HepG2 (cell line): ENCODE data around the gene ZNF79. TPM values are rescaled to one million over a fixed set of nuclear protein-coding genes. Genes with fewer than 3 reads are reported as not detected.

Experiments
- CCAR2 ChIP-seq: fragments of 200-400 bp; formaldehyde crosslinking; optimal IDR thresholded peaks from 2 replicates; pipeline ENCODE3; 2018; ENCODE audit warnings: low read depth, mild to moderate bottlenecking, low read length, moderate library complexity
- DDIT3 ChIP-seq: sonication (generic); formaldehyde crosslinking; IDR thresholded peaks from 2 replicates; pipeline ENCODE4 v1.4.0; 2020; ENCODE audit warnings: mild to moderate bottlenecking, missing genetic modification reagents
- HMG20B ChIP-seq: conservative IDR thresholded peaks from 2 replicates; pipeline ENCODE4 v1.6.1; 2016; ENCODE audit warnings: missing genetic modification reagents, missing compliant biosample characterization
- IRF1 ChIP-seq: sonication (generic); formaldehyde crosslinking; IDR thresholded peaks from 2 replicates; pipeline ENCODE4 v1.4.0; 2020; ENCODE audit warnings: low read depth, mild to moderate bottlenecking, missing genetic modification reagents
- PAXIP1 ChIP-seq: sonication (generic); formaldehyde crosslinking; conservative IDR thresholded peaks from 2 replicates; pipeline ENCODE4 v1.4.0; 2020; ENCODE audit warnings: mild to moderate bottlenecking, missing genetic modification reagents, moderate library complexity
- SMARCE1 ChIP-seq: fragments of 450-650 bp; IDR thresholded peaks from 2 replicates; pipeline ENCODE4 v1.6.1; 2017; ENCODE audit warnings: borderline replicate concordance
- SNAI1 ChIP-seq: sonication (generic); formaldehyde crosslinking; IDR thresholded peaks from 2 replicates; pipeline ENCODE4 v1.5.0; 2020; ENCODE audit warnings: mild to moderate bottlenecking, missing genetic modification reagents, borderline replicate concordance
- TEAD2 ChIP-seq: sonication (generic); formaldehyde crosslinking; IDR thresholded peaks from 2 replicates; pipeline ENCODE4 v1.9.0; 2021; ENCODE audit warnings: missing genetic modification reagents
- TMF1 ChIP-seq: sonication (generic); formaldehyde crosslinking; IDR thresholded peaks from 2 replicates; pipeline ENCODE4 v1.8.1; 2022; ENCODE audit warnings: low read depth, missing genetic modification reagents
- TRAFD1 ChIP-seq: sonication (generic); formaldehyde crosslinking; IDR thresholded peaks from 2 replicates; pipeline ENCODE4 v1.5.1; 2020; ENCODE audit warnings: missing genetic modification reagents, mild to moderate bottlenecking, borderline replicate concordance
- TRIM22 ChIP-seq: fragments of 450-650 bp; IDR thresholded peaks from 2 replicates; pipeline ENCODE4 v1.6.1; 2017
- ZMYM3 ChIP-seq: sonication (generic); formaldehyde crosslinking; IDR thresholded peaks from 2 replicates; pipeline ENCODE4 v1.5.1; 2020; ENCODE audit warnings: mild to moderate bottlenecking, missing genetic modification reagents
- ZNF280B ChIP-seq: sonication (generic); formaldehyde crosslinking; IDR thresholded peaks from 2 replicates; pipeline ENCODE4 v1.5.0; 2020; ENCODE audit warnings: missing genetic modification reagents, mild to moderate bottlenecking, borderline replicate concordance
- ZNF564 ChIP-seq: sonication (generic); formaldehyde crosslinking; IDR thresholded peaks from 2 replicates; pipeline ENCODE4 v1.8.1; 2023; ENCODE audit warnings: mild to moderate bottlenecking, missing genetic modification reagents
- ZNF616 ChIP-seq: sonication (generic); formaldehyde crosslinking; IDR thresholded peaks from 2 replicates; pipeline ENCODE4 v1.5.0; 2020; ENCODE audit warnings: low read depth, mild to moderate bottlenecking, missing genetic modification reagents
- ZNF670 ChIP-seq: sonication (generic); formaldehyde crosslinking; IDR thresholded peaks from 2 replicates; pipeline ENCODE4 v1.8.0; 2022; ENCODE audit warnings: mild to moderate bottlenecking, missing genetic modification reagents, borderline replicate concordance
- ZSCAN5A ChIP-seq: sonication (generic); formaldehyde crosslinking; IDR thresholded peaks from 2 replicates; pipeline ENCODE4 v1.8.0; 2022; ENCODE audit warnings: mild to moderate bottlenecking, missing genetic modification reagents, borderline replicate concordance
- polyA plus RNA-seq, 8 experiments: library from polyadenylated mRNA; depleted of rRNA in 3 of 8; stranded (reverse) in 7 of 8; unstranded in 1 of 8; fragments of >200 nt; fragmentation: Illumina TruSeq in 4 of 8; extraction: Trizol in 4 of 8; gene quantifications; 2 replicates each; pipeline versions ENCODE4 v1.2.1 to v1.2.3, GENCODE V29; 2011 to 2016; ENCODE audit warnings: low read depth in 4 of 8, missing spikeins in 1 of 8, mixed read lengths in 1 of 8; ENCODE audit not compliant: insufficient read depth in 1 of 8
- total RNA-seq, 5 experiments: library from RNA; depleted of rRNA; stranded (reverse); fragments of >200 nt; fragmentation: Illumina TruSeq; extraction: Trizol; gene quantifications; 2 replicates each; pipeline ENCODE4 v1.2.3, GENCODE V29; 2016; ENCODE audit warnings: low read depth in 1 of 5

Gene ZNF79
- total and polyA plus RNA-seq, 2 of the 13 experiments (the other 11 are each of a cell fraction or from before 2014, with no cell fraction given), result 3.7 to 8.1 TPM

DNA sequence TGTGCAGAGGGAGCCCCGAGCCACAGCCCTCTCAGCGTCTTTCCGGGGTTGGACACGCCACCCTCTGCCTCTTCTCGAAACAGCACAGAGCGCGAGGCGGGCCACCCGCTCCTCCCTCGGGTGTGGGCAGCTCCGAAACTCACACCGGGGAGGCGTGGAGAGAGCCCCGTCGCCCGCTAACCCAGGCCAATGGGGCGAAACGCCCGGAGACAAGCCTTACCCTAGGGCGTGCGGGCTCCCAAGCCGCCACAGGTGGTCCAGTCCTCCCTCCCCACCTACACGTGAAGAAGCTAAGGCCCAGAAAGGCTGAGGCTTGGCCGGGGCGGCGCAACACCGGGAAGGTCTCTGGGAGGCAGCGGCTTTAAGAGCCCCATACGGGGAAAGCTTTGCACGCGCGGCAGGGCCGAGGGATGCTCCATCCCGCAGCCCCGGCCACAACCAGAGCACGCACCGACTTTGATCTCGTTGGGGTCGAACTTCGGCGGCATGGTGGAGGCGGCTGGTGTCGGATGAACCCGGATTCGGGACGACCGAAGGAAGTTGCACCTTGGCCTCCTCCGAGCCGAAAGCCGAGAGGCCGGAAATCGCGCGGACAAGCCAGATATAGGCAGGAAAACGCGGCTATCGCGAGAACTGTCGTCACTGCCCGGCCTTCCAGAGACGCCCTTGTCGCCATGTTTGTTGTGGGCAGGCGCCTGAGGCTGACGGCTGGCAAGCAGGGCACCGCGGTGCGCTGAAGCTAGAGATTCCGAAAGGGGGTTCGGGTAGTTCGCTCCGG is 26.8 kb downstream of the ZNF79 start, which contains the start of the genes LRSAM1 and RPL12 (continued):
- TF ChIP-seq PAXIP1 (CRISPR knock-in tag) (peak; percentile 63; the same call in 1 of the 2 replicates), CCAR2 (no peak), HMG20B (CRISPR knock-in tag) (no peak), ZNF280B (CRISPR knock-in tag) (peak; percentile 21; the same call in 1 of the 2 replicates), TEAD2 (CRISPR knock-in tag) (peak; percentile 80; the same call in 1 of the 2 replicates), ZNF564 (CRISPR knock-in tag) (peak; percentile 62; the same call in 1 of the 2 replicates), SMARCE1 (no peak), SNAI1 (no peak), DDIT3 (CRISPR knock-in tag) (no peak; the same call in 1 of the 2 replicates), TMF1 (CRISPR knock-in tag) (no peak), TRIM22 (no peak), TRAFD1 (no peak), ZNF670 (peak; percentile 81; the same call in 1 of the 2 replicates), ZMYM3 (CRISPR knock-in tag) (no peak), ZSCAN5A (0 out of 2 replicates have a peak, but pooled peaks have one; percentile 38), IRF1 (CRISPR knock-in tag) (no peak), ZNF616 (CRISPR knock-in tag) (peak; percentile 64; the same call in 1 of the 2 replicates)
